DOHH2 (cell line): ENCODE measurements around the gene MICAL3.

Experiments
- CTCF ChIP-seq: fragments of 200-600 bp; sonication (generic); IDR thresholded peaks from one replicate; pipeline ENCODE4 v1.5.1; 2014; ENCODE audit warnings: antibody characterized with exemption, mild to moderate bottlenecking, low read depth, low read length; ENCODE audit not compliant: poor library complexity, severe bottlenecking
- EZH2phosphoT487 ChIP-seq: fragments of 200-600 bp; sonication (generic); IDR thresholded peaks from 2 replicates; pipeline ENCODE4 v1.6.1; 2017; ENCODE audit warnings: borderline replicate concordance, mild to moderate bottlenecking, antibody characterized with exemption, low read length, moderate library complexity, mixed read lengths

- no peak for TF ChIP-seq CTCF
- TF ChIP-seq EZH2phosphoT487: no peak
These were observed 93.7 kb downstream of the MICAL3 start for GRCh38 chr22:17930455-17931313.
